Measurements from ENCODE around the gene TXNDC11.

Gene TXNDC11

GRCh38 chr16:11673091-11674000 lies 69.3 kb downstream of the TXNDC11 start:
- DNase-seq, result no peak

- no peak for DNase-seq
Observed at GRCh38 chr16:11672206-11673090, 70.2 kb downstream of the TXNDC11 start.

- DNase-seq, result no peak
Observed at GRCh38 chr16:11671676-11672075, 71.0 kb downstream of the TXNDC11 start.

- no peak for DNase-seq
Observed at GRCh38 chr16:11671271-11671670, 71.4 kb downstream of the TXNDC11 start.

GRCh38 chr16:11670171-11671131 lies 72.2 kb downstream of the TXNDC11 start:
- DNase-seq, result peak; percentile 74

- no peak for DNase-seq
Observed at GRCh38 chr16:11669380-11670146, 73.1 kb downstream of the TXNDC11 start.

GRCh38 chr16:11668623-11669379 lies 73.9 kb downstream of the TXNDC11 start:
- no peak for DNase-seq

- DNase-seq, result peak; percentile 92
Observed at GRCh38 chr16:11667824-11668622, 74.6 kb downstream of the TXNDC11 start, which contains the start of gene SNN. Gene SNN, plus strand, starts transcription at chr16:11668455. Its CDS starts 7,605 bp downstream, at chr16:11676060.

- DNase-seq, result no peak
Observed at GRCh38 chr16:11667221-11667823, 75.3 kb downstream of the TXNDC11 start.

- DNase-seq, result no peak
Observed at GRCh38 chr16:11666103-11667055, 76.3 kb downstream of the TXNDC11 start.

GRCh38 chr16:11665071-11665491 lies 77.6 kb downstream of the TXNDC11 start:
- DNase-seq, result no peak

- no peak for DNase-seq
Observed at GRCh38 chr16:11662582-11662981, 80.1 kb downstream of the TXNDC11 start.

- DNase-seq, result no peak
Observed at GRCh38 chr16:11660565-11660964, 82.1 kb downstream of the TXNDC11 start.

- no peak for DNase-seq
Observed at GRCh38 chr16:11658896-11659708, 83.6 kb downstream of the TXNDC11 start.

GRCh38 chr16:11657556-11657955 lies 85.1 kb downstream of the TXNDC11 start:
- no peak for DNase-seq

GRCh38 chr16:11655655-11656054 lies 87.0 kb downstream of the TXNDC11 start:
- DNase-seq, result no peak

GRCh38 chr16:11651796-11652195 lies 90.9 kb downstream of the TXNDC11 start:
- DNase-seq, result no peak

All from activated CD8-positive, alpha-beta memory T cell treated with anti-CD3 and anti-CD28 coated beads for 24 hours (primary cell).